K562 (cell line): Measurements from ENCODE around the gene CRADD. TPM values are rescaled to one million over a fixed set of nuclear protein-coding genes. Genes with fewer than 3 reads are reported as not detected.

Experiments used
- ATF7 ChIP-seq: fragments of 450-650 bp; IDR thresholded peaks from 2 replicates; pipeline ENCODE4 v1.7.1; 2014; ENCODE audit warnings: mild to moderate bottlenecking, moderate library complexity
- CBFA2T2 ChIP-seq: fragments of 450-650 bp; conservative IDR thresholded peaks from 2 replicates; pipeline ENCODE4 v1.6.1; 2017; ENCODE audit warnings: mild to moderate bottlenecking
- CBX1 ChIP-seq: sonication (generic); IDR thresholded peaks from 2 replicates; pipeline ENCODE4 v1.6.1; 2016; ENCODE audit warnings: antibody characterized with exemption, low read depth, mild to moderate bottlenecking
- CREB5 ChIP-seq: fragments of 250-450 bp; sonication (Bioruptor Pico); IDR thresholded peaks from 2 replicates; pipeline ENCODE4 v1.5.0; 2020; ENCODE audit warnings: mild to moderate bottlenecking
- DLX4 ChIP-seq: fragments of 250-450 bp; sonication (Bioruptor Pico); IDR thresholded peaks from 2 replicates; pipeline ENCODE4 v1.6.1; 2021; ENCODE audit warnings: mild to moderate bottlenecking
- GABPA ChIP-seq: fragments of 200-800 bp; sonication (Bioruptor generic); conservative IDR thresholded peaks from 2 replicates; pipeline ENCODE4 v1.6.1; 2016; ENCODE audit warnings: low read depth, missing genetic modification characterization, missing compliant biosample characterization
- IFI16 ChIP-seq: fragments of 250-450 bp; sonication (Bioruptor Pico); IDR thresholded peaks from 2 replicates; pipeline ENCODE4 v2.1.2; 2022; ENCODE audit warnings: mild to moderate bottlenecking, inconsistent platforms
- JUN ChIP-seq, 2 experiments: sonication (generic) in 1 of 2; formaldehyde crosslinking in 1 of 2; IDR thresholded peaks; 2 replicates each; pipeline versions ENCODE4 v1.6.1 to v1.8.0; 2012 to 2022; ENCODE audit warnings: borderline replicate concordance in 2 of 2, mild to moderate bottlenecking in 2 of 2, improper control_type of control experiment in 1 of 2, low read depth in 1 of 2, low read length in 1 of 2, missing genetic modification reagents in 1 of 2
- MAFG ChIP-seq: fragments of 450-650 bp; conservative IDR thresholded peaks from 2 replicates; pipeline ENCODE4 v1.6.1; 2016; ENCODE audit warnings: missing genetic modification characterization, missing compliant biosample characterization
- MYNN ChIP-seq, 2 experiments: sonication (generic); formaldehyde crosslinking in 1 of 2; IDR thresholded peaks; 2 replicates each; pipeline versions ENCODE4 v1.5.0 to v1.6.1; 2016 to 2020; ENCODE audit warnings: antibody characterized with exemption in 1 of 2, missing genetic modification reagents in 1 of 2
- NFE2 ChIP-seq: IDR thresholded peaks from 2 replicates; pipeline ENCODE4 v1.6.1; 2014; ENCODE audit warnings: antibody characterized with exemption, low read depth
- SNRNP70 ChIP-seq: fragments of 200-400 bp; formaldehyde crosslinking; optimal IDR thresholded peaks from 2 replicates; pipeline ENCODE3; 2017; ENCODE audit warnings: low read depth, low read length
- YBX1 ChIP-seq: fragments of 450-650 bp; IDR thresholded peaks from 2 replicates; pipeline ENCODE4 v1.7.1; 2016; ENCODE audit warnings: mild to moderate bottlenecking
- ZC3H4 ChIP-seq: sonication (generic); formaldehyde crosslinking; IDR thresholded peaks from 2 replicates; pipeline ENCODE4 v1.9.0; 2021; ENCODE audit warnings: missing genetic modification reagents, borderline replicate concordance
- ZNF311 ChIP-seq: fragments of 250-450 bp; sonication (Bioruptor Pico); IDR thresholded peaks from 2 replicates; pipeline ENCODE4 v1.4.0; 2020; ENCODE audit warnings: mild to moderate bottlenecking, moderate library complexity
- ZNF324 ChIP-seq: fragments of 250-450 bp; sonication (Bioruptor Pico); IDR thresholded peaks from 2 replicates; pipeline ENCODE4 v1.4.0; 2020; ENCODE audit warnings: mild to moderate bottlenecking
- ZNF445 ChIP-seq: fragments of 250-450 bp; sonication (Bioruptor Pico); IDR thresholded peaks from 2 replicates; pipeline ENCODE4 v1.4.0; 2020; ENCODE audit warnings: low read depth, mild to moderate bottlenecking, moderate library complexity
- polyA plus RNA-seq, 8 experiments: library from polyadenylated mRNA; depleted of rRNA in 4 of 8; stranded (reverse) in 5 of 8; unstranded in 3 of 8; fragments of >200 nt; fragmentation: Nextera tagmentation in 2 of 8; fragmentation: Illumina TruSeq in 1 of 8; extraction: Ambion mirVana in 2 of 8; extraction: Trizol in 1 of 8; gene quantifications; 2 replicates each; pipeline versions ENCODE4 v1.2.1 to v1.2.3, GENCODE V29; 2011 to 2014; ENCODE audit warnings: inconsistent platforms in 1 of 8, missing spikeins in 1 of 8
- total RNA-seq, 7 experiments: library from RNA; depleted of rRNA in 6 of 7; stranded (reverse); fragments of >200 nt in 6 of 7; fragmentation: Illumina TruSeq in 2 of 7; extraction: Trizol in 2 of 7; gene quantifications; 2 replicates each; pipeline versions ENCODE4 v1.2.1 to v1.2.3, GENCODE V29; 2011 to 2021; ENCODE audit warnings: low replicate concordance in 1 of 7
- TF ChIP-seq, protein P1 (sequence below): fragments of 250-450 bp; sonication (Bioruptor Pico); IDR thresholded peaks from 2 replicates; pipeline ENCODE4 v1.8.0; 2021; ENCODE audit warnings: moderate library complexity, mild to moderate bottlenecking, inconsistent platforms
- TF ChIP-seq, protein P2 (sequence below), 2 experiments: fragments of 450-650 bp in 1 of 2; IDR thresholded peaks; 2 replicates each; pipeline ENCODE4 v1.6.1; 2011 to 2017; ENCODE audit warnings: low read depth in 2 of 2, antibody characterized with exemption in 1 of 2, borderline replicate concordance in 1 of 2, low read length in 1 of 2, mild to moderate bottlenecking in 1 of 2, mixed read lengths in 1 of 2; ENCODE audit not compliant: control insufficient read depth in 1 of 2
- TF ChIP-seq, protein P3 (sequence below): sonication (generic); formaldehyde crosslinking; IDR thresholded peaks from 2 replicates; pipeline ENCODE4 v1.8.0; 2022; ENCODE audit warnings: mild to moderate bottlenecking, missing genetic modification reagents

CRADD gene
- total and polyA plus RNA-seq, 9 of the 15 experiments (the other 6 are each of a cell fraction or from before 2014, with no cell fraction given), result 20.5 to 41.1 (median 25.9) TPM

DNA sequence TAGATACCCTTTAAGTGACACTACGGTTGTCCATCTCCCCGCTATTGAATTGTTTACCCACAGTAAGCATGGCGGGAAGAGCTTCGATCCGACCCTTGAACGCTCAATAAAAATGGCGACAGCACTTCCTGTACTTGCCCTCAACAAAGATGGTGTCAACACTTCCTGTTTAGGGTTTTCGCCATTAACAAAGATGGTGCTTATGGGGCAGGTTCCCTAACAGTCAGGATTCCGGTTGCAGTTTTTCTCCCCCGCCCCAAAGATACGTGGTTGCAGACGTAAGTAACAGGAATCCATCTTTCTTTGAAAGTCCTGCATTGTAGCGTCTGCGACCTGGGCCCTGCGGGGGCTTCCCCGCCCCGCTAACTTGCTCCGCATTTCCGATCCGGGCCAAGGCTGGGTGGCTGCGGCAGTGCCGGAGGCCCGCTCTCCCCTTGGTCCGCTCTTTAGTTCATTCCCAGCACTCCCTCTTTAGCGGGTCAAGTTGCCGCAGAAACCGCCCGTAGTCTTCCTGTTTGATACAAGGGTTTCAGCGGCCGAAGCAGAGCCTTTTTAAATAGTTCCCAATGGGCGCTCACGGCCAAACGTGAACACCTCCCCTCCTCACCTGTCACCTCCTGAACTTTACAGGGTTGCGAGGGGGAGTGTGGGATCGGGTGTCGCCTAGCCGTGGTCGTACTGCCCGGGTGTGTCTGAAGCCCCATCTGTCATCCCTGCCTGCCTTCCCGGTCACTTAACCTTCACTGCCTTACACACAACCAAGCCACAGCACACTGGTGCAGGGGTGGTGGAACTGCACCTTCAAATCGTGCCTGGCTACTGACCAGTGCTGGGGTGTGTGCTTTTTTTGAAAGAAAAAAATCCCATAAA, at the start of gene CRADD (continued):
- TF ChIP-seq, protein P1, sequence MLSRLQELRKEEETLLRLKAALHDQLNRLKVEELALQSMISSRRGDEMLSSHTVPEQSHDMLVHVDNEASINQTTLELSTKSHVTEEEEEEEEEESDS, result no peak
- TF ChIP-seq CBFA2T2 (no peak), IFI16 (CRISPR knock-in tag) (no peak), ZC3H4 (CRISPR knock-in tag) (no peak), ATF7 (peak; percentile 58), SNRNP70 (no peak), DLX4 (CRISPR knock-in tag) (no peak), NFE2 (no peak; the same call in 1 of the 2 replicates), CBX1 (peak; percentile 47; the same call in 1 of the 2 replicates), YBX1 (no peak), JUN (IDR thresholded peaks at IDR 0.05; ENCODE audit: borderline replicate concordance, low read depth, low read length) (no peak), JUN (CRISPR knock-in tag; IDR thresholded peaks at IDR 0.05; ENCODE audit: borderline replicate concordance) (no peak), CREB5 (CRISPR knock-in tag) (no peak), MAFG (tag) (no peak; the same call in 1 of the 2 replicates), GABPA (tag) (peak; percentile 97), MYNN (IDR thresholded peaks at IDR 0.05) (0 out of 2 replicates have a peak, but pooled peaks have one; percentile 7), MYNN (CRISPR knock-in tag; IDR thresholded peaks at IDR 0.05) (no peak), ZNF311 (no peak), ZNF445 (no peak), ZNF324 (no peak)
- TF ChIP-seq, protein P2, sequence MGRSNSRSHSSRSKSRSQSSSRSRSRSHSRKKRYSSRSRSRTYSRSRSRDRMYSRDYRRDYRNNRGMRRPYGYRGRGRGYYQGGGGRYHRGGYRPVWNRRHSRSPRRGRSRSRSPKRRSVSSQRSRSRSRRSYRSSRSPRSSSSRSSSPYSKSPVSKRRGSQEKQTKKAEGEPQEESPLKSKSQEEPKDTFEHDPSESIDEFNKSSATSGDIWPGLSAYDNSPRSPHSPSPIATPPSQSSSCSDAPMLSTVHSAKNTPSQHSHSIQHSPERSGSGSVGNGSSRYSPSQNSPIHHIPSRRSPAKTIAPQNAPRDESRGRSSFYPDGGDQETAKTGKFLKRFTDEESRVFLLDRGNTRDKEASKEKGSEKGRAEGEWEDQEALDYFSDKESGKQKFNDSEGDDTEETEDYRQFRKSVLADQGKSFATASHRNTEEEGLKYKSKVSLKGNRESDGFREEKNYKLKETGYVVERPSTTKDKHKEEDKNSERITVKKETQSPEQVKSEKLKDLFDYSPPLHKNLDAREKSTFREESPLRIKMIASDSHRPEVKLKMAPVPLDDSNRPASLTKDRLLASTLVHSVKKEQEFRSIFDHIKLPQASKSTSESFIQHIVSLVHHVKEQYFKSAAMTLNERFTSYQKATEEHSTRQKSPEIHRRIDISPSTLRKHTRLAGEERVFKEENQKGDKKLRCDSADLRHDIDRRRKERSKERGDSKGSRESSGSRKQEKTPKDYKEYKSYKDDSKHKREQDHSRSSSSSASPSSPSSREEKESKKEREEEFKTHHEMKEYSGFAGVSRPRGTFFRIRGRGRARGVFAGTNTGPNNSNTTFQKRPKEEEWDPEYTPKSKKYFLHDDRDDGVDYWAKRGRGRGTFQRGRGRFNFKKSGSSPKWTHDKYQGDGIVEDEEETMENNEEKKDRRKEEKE (IDR thresholded peaks at IDR 0.05; ENCODE audit: borderline replicate concordance in 1 of 2, control insufficient read depth in 1 of 2, low read depth in 2 of 2, low read length in 1 of 2), result no peak; a peak in 1 of 4 replicates
- TF ChIP-seq, protein P3, sequence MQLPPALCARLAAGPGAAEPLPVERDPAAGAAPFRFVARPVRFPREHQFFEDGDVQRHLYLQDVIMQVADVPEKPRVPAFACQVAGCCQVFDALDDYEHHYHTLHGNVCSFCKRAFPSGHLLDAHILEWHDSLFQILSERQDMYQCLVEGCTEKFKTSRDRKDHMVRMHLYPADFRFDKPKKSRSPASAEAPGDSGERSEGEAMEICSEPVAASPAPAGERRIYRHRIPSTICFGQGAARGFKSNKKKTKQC (CRISPR knock-in tag), result no peak
